CD4-positive, alpha-beta T cell (primary cell): ENCODE results near the gene POFUT1. TPM values are rescaled to one million over a fixed set of nuclear protein-coding genes. Genes with fewer than 3 reads are reported as not detected.

Experiments used
- ATAC-seq: fragments of 200-7000 bp; cut with Tn5 transposase; one replicate; pipeline ENCODE4 v1.10.0; 2022; ENCODE audit warnings: mild to moderate bottlenecking; ENCODE audit not compliant: poor library complexity
- CTCF ChIA-PET: fragments of 350-600 bp; sonication (Branson Sonifier 250); formaldehyde crosslinking; loops from one replicate; lab custom pipeline; 2021; ENCODE audit warnings: antibody characterized with exemption, inconsistent platforms; lab: Charles Lee
- POLR2A ChIA-PET: fragments of 350-600 bp; sonication (Branson Sonifier 250); formaldehyde crosslinking; loops from one replicate; lab custom pipeline; 2021; ENCODE audit warnings: antibody characterized with exemption, inconsistent platforms; lab: Charles Lee
- DNase-seq, 14 experiments: peaks; one replicate each; pipeline ENCODE4 v3.0.0-alpha.2; 2013 to 2020; ENCODE audit warnings: mixed read lengths in 2 of 14
- H3K27ac ChIP-seq, 2 donors: one replicate each; pipeline versions ENCODE4 v1.5.1 to v1.7.0; 2013; ENCODE audit warnings: low read length in 2 of 2, low read depth in 1 of 2, mild to moderate bottlenecking in 1 of 2
- H3K27me3 ChIP-seq, 2 experiments: 1 replicate in 1 of 2; 2 replicates in 1 of 2; pipeline versions ENCODE4 v1.6.1 to v1.7.0; 2013; ENCODE audit warnings: low read length in 2 of 2, control low read depth in 1 of 2, mild to moderate bottlenecking in 1 of 2, moderate library complexity in 1 of 2; ENCODE audit not compliant: insufficient read depth in 2 of 2, control insufficient read depth in 1 of 2
- H3K36me3 ChIP-seq: one replicate; pipeline ENCODE4 v1.6.1; 2013; ENCODE audit warnings: low read length, control low read depth; ENCODE audit not compliant: insufficient read depth
- H3K4me1 ChIP-seq: one replicate; pipeline ENCODE4 v1.6.1; 2013; ENCODE audit warnings: low read length, control low read depth; ENCODE audit not compliant: insufficient read depth
- H3K4me3 ChIP-seq: one replicate; pipeline ENCODE4 v1.5.1; 2013; ENCODE audit warnings: mild to moderate bottlenecking, low read length, moderate library complexity
- H3K9me3 ChIP-seq, 2 experiments: 1 replicate in 1 of 2; 2 replicates in 1 of 2; pipeline versions ENCODE4 v1.6.1 to v1.7.0; 2013; ENCODE audit warnings: low read length in 2 of 2, mild to moderate bottlenecking in 2 of 2, control low read depth in 1 of 2, moderate library complexity in 1 of 2; ENCODE audit not compliant: control insufficient read depth in 1 of 2, insufficient read depth in 1 of 2
- H3K27ac Mint-ChIP-seq: one replicate; pipeline ENCODE4 v1.8.0; 2020; ENCODE audit warnings: mixed read lengths
- H3K27me3 Mint-ChIP-seq: one replicate; pipeline ENCODE4 v1.8.0; 2021; ENCODE audit warnings: mixed read lengths
- H3K36me3 Mint-ChIP-seq: one replicate; pipeline ENCODE4 v1.8.0; 2021; ENCODE audit warnings: low read depth, mixed read lengths
- H3K4me1 Mint-ChIP-seq: one replicate; pipeline ENCODE4 v1.8.0; 2021; ENCODE audit warnings: low read depth, mixed read lengths
- H3K4me3 Mint-ChIP-seq: one replicate; pipeline ENCODE4 v1.8.0; 2020; ENCODE audit warnings: mild to moderate bottlenecking, mixed read lengths
- H3K9me3 Mint-ChIP-seq: one replicate; pipeline ENCODE4 v1.8.0; 2020; ENCODE audit warnings: mixed read lengths
- intact Hi-C, 2 experiments: fragments of 100-400 bp; cut with DNase I in 1 of 2; cut with micrococcal nuclease in 1 of 2; formaldehyde crosslinking; loops; one replicate each; pipeline versions ENCODE4 v1.15.1 to v1.9.0; 2023 to 2025; cut with DNase I, micrococcal nuclease
- total RNA-seq, 174 experiments: library from RNA in 2 of 174; stranded (reverse) in 2 of 174; gene quantifications; one replicate each; pipeline ENCODE4 v1.2.3 and lab custom pipeline; 2021 to 2026
- TF ChIP-seq, protein P1 (sequence below): fragments of 200-600 bp; IDR thresholded peaks from one replicate; pipeline ENCODE4 v1.8.0; 2022; ENCODE audit warnings: antibody characterized with exemption, mild to moderate bottlenecking

POFUT1 gene
- total RNA-seq, 2 experiments from 2014 or later, result 7.5 to 8.8 TPM

DNA sequence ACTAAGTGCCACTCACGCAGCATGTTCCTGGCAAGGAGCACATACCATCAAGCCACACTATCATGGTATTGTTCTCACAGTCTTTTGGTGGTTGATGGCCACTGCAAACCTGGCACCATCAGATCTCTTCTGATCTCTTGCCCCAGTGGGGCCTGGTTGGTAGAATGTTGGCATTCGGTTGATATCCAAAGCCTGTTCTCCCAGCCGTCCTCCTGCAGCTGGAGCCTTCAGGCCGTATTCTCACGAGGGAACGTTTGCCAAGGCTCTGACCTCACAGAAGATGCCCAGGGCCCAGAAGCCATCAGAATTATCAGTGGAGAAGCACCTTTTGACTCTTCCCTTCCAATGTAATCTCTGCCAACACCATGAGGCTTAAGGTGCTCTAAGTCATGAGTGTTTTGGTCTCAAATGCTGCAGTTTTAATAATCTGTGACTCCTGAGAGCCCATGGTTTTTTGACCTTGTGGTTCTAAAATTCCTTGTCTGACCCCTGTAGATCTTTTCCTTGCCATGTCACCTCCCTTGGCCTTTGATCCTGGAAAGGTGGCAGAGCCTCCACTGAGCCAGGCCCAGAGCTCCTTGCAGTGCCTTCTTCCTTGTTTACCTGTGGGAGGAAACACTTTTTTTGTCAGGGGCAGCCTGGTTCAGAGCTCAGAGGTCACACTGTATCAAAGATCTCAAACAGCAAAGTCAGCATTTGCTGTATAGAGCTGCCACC lies 27.8 kb downstream of the POFUT1 start:
- H3K27ac Mint-ChIP-seq, result peak overlapping the region; percentile 44
- H3K36me3 ChIP-seq, result peaks cover 40% of the 10 kb centered on the region
- intact Hi-C loops, result loop anchor here in 1 of 2 experiments (10.0 kb wide), 1 partner anchor 419 kb away; no protein-coding TSS in a partner anchor

GRCh38 chr20:32236048-32236533 lies 28.4 kb downstream of the POFUT1 start:
- Mint-ChIP-seq H3K4me1 (peaks cover 24% of the 10 kb centered on the region), H3K4me3 (no peak overlapping the region), H3K27me3 (no peaks in the 10 kb centered on the region), H3K27ac (peak overlapping the region; percentile 44), H3K36me3 (peaks cover 53% of the 10 kb centered on the region), H3K9me3 (no peaks in the 10 kb centered on the region)
- H3K27ac ChIP-seq, result no peak overlapping the region
- peaks cover 24% of the 10 kb centered on the region for H3K4me1 ChIP-seq
- H3K36me3 ChIP-seq, result peaks cover 35% of the 10 kb centered on the region
- no peaks in the 10 kb centered on the region for H3K27me3 ChIP-seq
- no peaks in the 10 kb centered on the region for H3K9me3 ChIP-seq
- no peak overlapping the region for H3K4me3 ChIP-seq
- DNase-seq (no peak), ATAC-seq (no peak)
- TF ChIP-seq, protein P1, sequence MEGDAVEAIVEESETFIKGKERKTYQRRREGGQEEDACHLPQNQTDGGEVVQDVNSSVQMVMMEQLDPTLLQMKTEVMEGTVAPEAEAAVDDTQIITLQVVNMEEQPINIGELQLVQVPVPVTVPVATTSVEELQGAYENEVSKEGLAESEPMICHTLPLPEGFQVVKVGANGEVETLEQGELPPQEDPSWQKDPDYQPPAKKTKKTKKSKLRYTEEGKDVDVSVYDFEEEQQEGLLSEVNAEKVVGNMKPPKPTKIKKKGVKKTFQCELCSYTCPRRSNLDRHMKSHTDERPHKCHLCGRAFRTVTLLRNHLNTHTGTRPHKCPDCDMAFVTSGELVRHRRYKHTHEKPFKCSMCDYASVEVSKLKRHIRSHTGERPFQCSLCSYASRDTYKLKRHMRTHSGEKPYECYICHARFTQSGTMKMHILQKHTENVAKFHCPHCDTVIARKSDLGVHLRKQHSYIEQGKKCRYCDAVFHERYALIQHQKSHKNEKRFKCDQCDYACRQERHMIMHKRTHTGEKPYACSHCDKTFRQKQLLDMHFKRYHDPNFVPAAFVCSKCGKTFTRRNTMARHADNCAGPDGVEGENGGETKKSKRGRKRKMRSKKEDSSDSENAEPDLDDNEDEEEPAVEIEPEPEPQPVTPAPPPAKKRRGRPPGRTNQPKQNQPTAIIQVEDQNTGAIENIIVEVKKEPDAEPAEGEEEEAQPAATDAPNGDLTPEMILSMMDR, result no peak
- CTCF ChIA-PET, result no interaction called here
- intact Hi-C loops, result loop anchor here in 1 of 2 experiments (10.0 kb wide), 1 partner anchor 419 kb away; no protein-coding TSS in a partner anchor
- POLR2A ChIA-PET, result no interaction called here

More for the DNA sequence above, 27.8 kb downstream of the POFUT1 start:
- TF ChIP-seq, protein P1, result no peak
- Mint-ChIP-seq H3K9me3 (no peaks in the 10 kb centered on the region), H3K4me1 (peaks cover 24% of the 10 kb centered on the region), H3K4me3 (no peak overlapping the region), H3K36me3 (peaks cover 59% of the 10 kb centered on the region), H3K27me3 (no peaks in the 10 kb centered on the region)
- Histone ChIP-seq H3K4me3 (no peak overlapping the region), H3K27me3 (no peaks in the 10 kb centered on the region), H3K27ac (no peak overlapping the region), H3K9me3 (no peaks in the 10 kb centered on the region), H3K4me1 (peaks cover 28% of the 10 kb centered on the region)
- CTCF ChIA-PET, result no interaction called here
- no peak for ATAC-seq
- DNase-seq, result no peak
- POLR2A ChIA-PET, result no interaction called here

DNA sequence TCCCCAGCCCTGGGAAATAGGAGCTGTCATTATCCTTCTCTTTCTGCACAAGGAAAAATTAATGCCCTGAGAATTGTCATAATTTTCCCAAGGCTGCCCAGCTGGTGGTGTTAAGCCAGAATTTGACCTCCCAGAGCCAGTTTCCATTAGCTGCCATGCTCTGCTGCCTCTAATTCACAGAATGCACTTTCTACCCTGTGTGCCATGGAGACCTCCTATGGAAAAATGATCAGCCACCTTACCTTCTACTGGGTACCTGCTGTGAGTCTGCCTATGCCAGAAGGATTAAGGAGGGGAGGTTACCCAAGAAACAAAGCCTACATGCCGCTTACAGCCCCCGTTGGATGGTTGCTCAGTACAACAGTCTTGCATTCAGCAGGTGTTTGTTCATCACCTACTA lies 29.1 kb downstream of the POFUT1 start:
- POLR2A ChIA-PET, result no interaction called here
- H3K4me3 ChIP-seq, result no peak overlapping the region
- CTCF ChIA-PET, result no interaction called here
- no peaks in the 10 kb centered on the region for H3K9me3 ChIP-seq
- H3K27ac ChIP-seq, result no peak overlapping the region
- DNase-seq, result no peak
- no peak for ATAC-seq
- H3K27me3 ChIP-seq, result no peaks in the 10 kb centered on the region
- H3K4me1 ChIP-seq, result peaks cover 18% of the 10 kb centered on the region
- TF ChIP-seq, protein P1, result no peak
- H3K36me3 Mint-ChIP-seq, result peaks cover 46% of the 10 kb centered on the region
- intact Hi-C loops, result loop anchor here in 1 of 2 experiments (10.0 kb wide), 1 partner anchor 418 kb away; no protein-coding TSS in a partner anchor
- H3K4me1 Mint-ChIP-seq, result peaks cover 17% of the 10 kb centered on the region
- H3K36me3 ChIP-seq, result peaks cover 33% of the 10 kb centered on the region
- no peak overlapping the region for H3K27ac Mint-ChIP-seq
- no peaks in the 10 kb centered on the region for H3K9me3 Mint-ChIP-seq
- no peaks in the 10 kb centered on the region for H3K27me3 Mint-ChIP-seq
- H3K4me3 Mint-ChIP-seq, result no peak overlapping the region
